ENCODE results near the gene DLGAP1. TPM values are rescaled to one million over a fixed set of nuclear protein-coding genes. Genes with fewer than 3 reads are reported as not detected.
A peak's percentile ranks its signal among the peaks of the same experiment; 100 is the strongest.

DLGAP1 gene
- total RNA-seq, 1 donor from 2014 or later: 7.7 TPM

DNA sequence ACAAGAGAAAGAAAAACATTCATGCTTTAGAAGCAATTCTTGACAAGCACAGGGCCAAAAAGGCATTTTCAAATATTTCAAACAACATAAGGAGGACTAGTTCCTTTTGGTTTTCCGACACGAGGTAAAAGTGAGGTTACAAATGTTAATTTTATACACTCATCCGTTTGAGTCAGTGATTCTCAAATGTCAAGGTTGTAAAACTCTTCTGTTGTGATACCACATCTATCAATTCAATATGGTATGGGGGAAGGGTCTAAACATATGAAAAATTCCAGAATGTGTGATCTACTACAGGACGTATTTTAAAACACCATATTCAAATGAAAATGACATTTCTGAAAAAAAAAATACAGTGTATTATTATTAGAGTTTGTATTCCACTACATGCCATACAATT, 952.5 kb downstream of the DLGAP1 start:
- Mint-ChIP-seq H3K27me3 (ENCODE audit: low read depth) (peaks cover 4% of the 10 kb centered on the region), H3K4me1 (ENCODE audit: low read depth) (peaks cover 15% of the 10 kb centered on the region), H3K4me3 (ENCODE audit: unreplicated experiment) (no peak overlapping the region), H3K9me3 (ENCODE audit: low read depth) (no peaks in the 10 kb centered on the region), H3K27ac (ENCODE audit: unreplicated experiment) (no peak overlapping the region), H3K36me3 (ENCODE audit: low read depth) (no peaks in the 10 kb centered on the region)
- TF ChIP-seq, protein P1, sequence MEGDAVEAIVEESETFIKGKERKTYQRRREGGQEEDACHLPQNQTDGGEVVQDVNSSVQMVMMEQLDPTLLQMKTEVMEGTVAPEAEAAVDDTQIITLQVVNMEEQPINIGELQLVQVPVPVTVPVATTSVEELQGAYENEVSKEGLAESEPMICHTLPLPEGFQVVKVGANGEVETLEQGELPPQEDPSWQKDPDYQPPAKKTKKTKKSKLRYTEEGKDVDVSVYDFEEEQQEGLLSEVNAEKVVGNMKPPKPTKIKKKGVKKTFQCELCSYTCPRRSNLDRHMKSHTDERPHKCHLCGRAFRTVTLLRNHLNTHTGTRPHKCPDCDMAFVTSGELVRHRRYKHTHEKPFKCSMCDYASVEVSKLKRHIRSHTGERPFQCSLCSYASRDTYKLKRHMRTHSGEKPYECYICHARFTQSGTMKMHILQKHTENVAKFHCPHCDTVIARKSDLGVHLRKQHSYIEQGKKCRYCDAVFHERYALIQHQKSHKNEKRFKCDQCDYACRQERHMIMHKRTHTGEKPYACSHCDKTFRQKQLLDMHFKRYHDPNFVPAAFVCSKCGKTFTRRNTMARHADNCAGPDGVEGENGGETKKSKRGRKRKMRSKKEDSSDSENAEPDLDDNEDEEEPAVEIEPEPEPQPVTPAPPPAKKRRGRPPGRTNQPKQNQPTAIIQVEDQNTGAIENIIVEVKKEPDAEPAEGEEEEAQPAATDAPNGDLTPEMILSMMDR (IDR thresholded peaks at IDR 0.05): no peak
- DNase-seq (ENCODE audit: low spot score): no peak

DNA sequence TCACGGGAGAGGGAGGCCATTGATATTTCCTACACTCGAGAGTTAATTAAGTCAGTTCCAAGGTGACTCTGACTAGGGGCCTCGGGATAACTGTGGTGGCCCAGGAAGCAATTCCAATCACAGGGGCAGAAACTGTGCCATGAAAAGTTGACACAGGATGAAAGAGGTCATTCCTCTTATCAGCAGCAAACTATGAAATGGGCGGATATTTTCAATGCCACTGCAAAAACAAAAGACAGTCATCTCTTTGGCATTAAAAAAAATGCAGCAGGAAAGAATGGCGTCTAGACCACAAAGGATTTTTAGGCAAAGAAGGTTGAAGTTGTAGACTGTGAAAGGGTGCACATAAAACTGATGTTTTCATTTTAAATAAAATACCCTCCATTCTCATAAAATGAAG, 955.1 kb downstream of the DLGAP1 start:
- H3K4me1 Mint-ChIP-seq (ENCODE audit: low read depth): peaks cover 18% of the 10 kb centered on the region
- peaks cover 4% of the 10 kb centered on the region for H3K27me3 Mint-ChIP-seq (ENCODE audit: low read depth)
- no peak overlapping the region for H3K27ac Mint-ChIP-seq (ENCODE audit: unreplicated experiment)
- H3K4me3 Mint-ChIP-seq (ENCODE audit: unreplicated experiment): no peak overlapping the region
- no peak for DNase-seq (ENCODE audit: low spot score)
- no peaks in the 10 kb centered on the region for H3K36me3 Mint-ChIP-seq (ENCODE audit: low read depth)
- H3K9me3 Mint-ChIP-seq (ENCODE audit: low read depth): no peaks in the 10 kb centered on the region
- TF ChIP-seq, protein P1 (IDR thresholded peaks at IDR 0.05): no peak

DNA sequence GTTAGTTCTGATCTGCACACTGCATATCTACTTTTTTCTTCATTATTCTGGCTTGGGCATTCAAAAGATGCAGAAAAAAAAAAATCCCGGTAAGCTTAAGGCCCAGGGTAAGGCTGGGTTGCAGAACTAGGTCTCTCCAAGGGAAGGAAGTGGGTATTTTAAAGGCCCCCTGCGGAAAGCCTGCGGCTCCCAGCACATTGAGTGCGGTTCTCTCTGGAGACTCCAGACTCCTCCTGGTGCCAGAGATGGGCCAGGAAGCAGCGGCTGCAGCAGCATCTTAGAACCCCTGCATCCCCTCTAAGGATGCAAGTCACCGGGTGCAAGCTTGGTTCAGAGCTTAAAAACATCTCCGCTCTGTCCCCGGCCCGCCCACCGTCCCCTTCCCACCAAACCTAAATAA, 955.6 kb downstream of the DLGAP1 start:
- no peak for DNase-seq (ENCODE audit: low spot score)
- H3K27ac Mint-ChIP-seq (ENCODE audit: unreplicated experiment): no peak overlapping the region
- H3K4me1 Mint-ChIP-seq (ENCODE audit: low read depth): peaks cover 18% of the 10 kb centered on the region
- peaks cover 4% of the 10 kb centered on the region for H3K27me3 Mint-ChIP-seq (ENCODE audit: low read depth)
- no peaks in the 10 kb centered on the region for H3K36me3 Mint-ChIP-seq (ENCODE audit: low read depth)
- TF ChIP-seq, protein P1 (IDR thresholded peaks at IDR 0.05): peak; percentile 8
- H3K9me3 Mint-ChIP-seq (ENCODE audit: low read depth): no peaks in the 10 kb centered on the region
- peak overlapping the region; percentile 69 for H3K4me3 Mint-ChIP-seq (ENCODE audit: unreplicated experiment)

DNA sequence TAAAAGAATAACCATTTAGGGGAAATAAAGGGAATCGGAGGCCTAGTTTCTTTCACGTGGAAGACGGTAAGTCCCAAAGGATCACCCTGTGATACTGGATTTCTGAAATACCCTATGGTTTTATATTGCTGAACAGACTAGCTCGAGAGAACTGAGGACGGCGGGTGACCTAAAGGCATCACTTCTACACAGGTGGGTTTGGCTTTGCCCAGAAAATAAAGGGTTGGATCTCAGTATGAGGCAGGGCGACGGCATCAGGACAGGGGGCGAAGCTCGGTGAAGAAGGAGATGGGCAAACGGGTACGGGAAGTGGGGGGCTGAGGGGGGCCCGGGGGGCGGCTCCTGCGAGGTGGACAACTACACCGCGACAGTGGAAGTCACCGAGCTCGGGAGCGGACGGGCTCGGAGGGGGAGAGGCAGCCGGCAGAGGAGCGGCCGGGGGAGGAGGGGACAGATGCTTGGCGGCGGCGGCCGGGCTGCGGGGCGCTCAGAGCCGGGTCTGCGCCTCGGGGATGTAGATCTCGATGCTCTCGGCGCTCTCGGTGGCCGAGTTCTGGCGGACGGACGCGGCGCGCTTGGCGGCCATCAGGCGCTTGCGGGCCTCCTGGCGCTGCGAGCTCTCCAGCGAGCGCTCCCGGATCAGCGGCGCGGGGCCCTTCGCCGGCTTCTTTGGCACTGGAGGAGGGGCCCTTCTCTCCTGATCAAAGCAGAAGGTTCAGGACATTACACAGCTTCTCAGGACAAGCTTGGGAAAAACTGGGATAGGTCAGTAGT, 956.2 kb downstream of the DLGAP1 start:
- TF ChIP-seq, protein P1 (IDR thresholded peaks at IDR 0.05): peak; percentile 13
- H3K27ac Mint-ChIP-seq (ENCODE audit: unreplicated experiment): no peak overlapping the region

DNA sequence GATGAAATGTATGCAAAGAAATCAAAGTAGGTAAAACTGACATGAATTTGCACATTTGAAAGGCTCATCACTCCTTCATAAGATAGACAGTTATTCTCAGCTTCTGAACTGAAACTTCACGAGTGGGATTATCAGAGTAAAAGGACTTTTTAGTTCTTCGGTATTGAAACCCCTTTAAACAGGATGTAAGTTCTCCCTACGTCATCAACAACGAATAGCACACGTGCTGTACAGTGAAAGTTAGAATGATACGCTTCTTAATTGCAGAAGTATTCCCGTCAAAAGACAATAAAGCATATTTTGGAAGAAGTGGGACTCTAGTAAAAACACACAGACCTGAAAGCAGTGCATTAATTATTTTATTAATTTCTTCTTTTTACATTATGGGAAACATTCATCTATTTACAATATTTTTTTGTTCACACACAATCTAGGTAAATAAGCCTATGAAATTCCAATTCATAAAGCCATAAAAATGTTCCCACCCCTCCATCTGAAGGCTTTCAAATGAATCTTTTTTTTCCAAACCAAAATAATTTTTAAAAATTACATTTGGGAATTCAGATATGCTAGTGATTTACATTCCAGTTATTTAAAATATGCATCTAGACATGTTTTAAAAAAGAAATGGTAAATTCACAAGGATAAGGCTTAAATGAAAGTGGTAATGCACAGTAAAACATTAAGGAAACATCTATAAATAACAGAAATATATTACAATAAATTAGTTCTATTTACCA, 959.2 kb downstream of the DLGAP1 start:
- no peak overlapping the region for H3K27ac Mint-ChIP-seq (ENCODE audit: unreplicated experiment)
- no peak for DNase-seq (ENCODE audit: low spot score)
- no peaks in the 10 kb centered on the region for H3K9me3 Mint-ChIP-seq (ENCODE audit: low read depth)
- TF ChIP-seq, protein P1 (IDR thresholded peaks at IDR 0.05): no peak
- H3K36me3 Mint-ChIP-seq (ENCODE audit: low read depth): no peaks in the 10 kb centered on the region
- peaks cover 4% of the 10 kb centered on the region for H3K27me3 Mint-ChIP-seq (ENCODE audit: low read depth)
- H3K4me3 Mint-ChIP-seq (ENCODE audit: unreplicated experiment): no peak overlapping the region
- H3K4me1 Mint-ChIP-seq (ENCODE audit: low read depth): peaks cover 24% of the 10 kb centered on the region

More for the DNA sequence above, 956.2 kb downstream of the DLGAP1 start:
- Mint-ChIP-seq H3K4me3 (ENCODE audit: unreplicated experiment) (peak overlapping the region; percentile 69), H3K9me3 (ENCODE audit: low read depth) (no peaks in the 10 kb centered on the region), H3K27me3 (ENCODE audit: low read depth) (peaks cover 4% of the 10 kb centered on the region), H3K4me1 (ENCODE audit: low read depth) (peaks cover 18% of the 10 kb centered on the region), H3K36me3 (ENCODE audit: low read depth) (no peaks in the 10 kb centered on the region)
- no peak for DNase-seq (ENCODE audit: low spot score)
